Measurements from ENCODE around the gene SSB.
"Not testable (repeated sequence)": the region's sequence is repeated elsewhere in the genome, so short reads cannot be mapped to it uniquely, and the experiment has no call there.

Gene SSB

GRCh38 chr2:169845016-169845415 is 46.3 kb downstream of the SSB start:
- Histone ChIP-seq H4K20me1 (ENCODE audit: low read depth, low read length) (no peaks in the 10 kb centered on the region), H2AFZ (ENCODE audit: low read depth, low read length, severe bottlenecking) (no peak overlapping the region), H3K4me3 (ENCODE audit: insufficient read depth, low read length, poor library complexity, severe bottlenecking) (no peak overlapping the region), H3K9ac (ENCODE audit: low read length) (no peak overlapping the region), H3K27me3 (ENCODE audit: low read length) (no peaks in the 10 kb centered on the region), H3K9me3 (ENCODE audit: insufficient read depth, low read length) (no peaks in the 10 kb centered on the region), H3F3A (ENCODE audit: insufficient read depth) (no peaks in the 10 kb centered on the region), H3K27ac (ENCODE audit: low read depth, low read length) (no peak overlapping the region), H3K4me2 (ENCODE audit: low read depth, low read length, poor library complexity, severe bottlenecking) (no peak overlapping the region), H3K79me2 (ENCODE audit: insufficient read depth, low read length) (peaks cover 35% of the 10 kb centered on the region), H3K36me3 (ENCODE audit: low read length) (no peaks in the 10 kb centered on the region), H3K9me2 (replicated peaks; ENCODE audit: insufficient read depth, low read length) (no peaks in the 10 kb centered on the region)
- TF ChIP-seq, protein P1, sequence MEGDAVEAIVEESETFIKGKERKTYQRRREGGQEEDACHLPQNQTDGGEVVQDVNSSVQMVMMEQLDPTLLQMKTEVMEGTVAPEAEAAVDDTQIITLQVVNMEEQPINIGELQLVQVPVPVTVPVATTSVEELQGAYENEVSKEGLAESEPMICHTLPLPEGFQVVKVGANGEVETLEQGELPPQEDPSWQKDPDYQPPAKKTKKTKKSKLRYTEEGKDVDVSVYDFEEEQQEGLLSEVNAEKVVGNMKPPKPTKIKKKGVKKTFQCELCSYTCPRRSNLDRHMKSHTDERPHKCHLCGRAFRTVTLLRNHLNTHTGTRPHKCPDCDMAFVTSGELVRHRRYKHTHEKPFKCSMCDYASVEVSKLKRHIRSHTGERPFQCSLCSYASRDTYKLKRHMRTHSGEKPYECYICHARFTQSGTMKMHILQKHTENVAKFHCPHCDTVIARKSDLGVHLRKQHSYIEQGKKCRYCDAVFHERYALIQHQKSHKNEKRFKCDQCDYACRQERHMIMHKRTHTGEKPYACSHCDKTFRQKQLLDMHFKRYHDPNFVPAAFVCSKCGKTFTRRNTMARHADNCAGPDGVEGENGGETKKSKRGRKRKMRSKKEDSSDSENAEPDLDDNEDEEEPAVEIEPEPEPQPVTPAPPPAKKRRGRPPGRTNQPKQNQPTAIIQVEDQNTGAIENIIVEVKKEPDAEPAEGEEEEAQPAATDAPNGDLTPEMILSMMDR (IDR thresholded peaks at IDR 0.05; ENCODE audit: insufficient read depth, low read length, poor library complexity, severe bottlenecking) = no peak
- TF ChIP-seq EZH2phosphoT487 (conservative IDR thresholded peaks at IDR 0.05; ENCODE audit: low read length) = no peak

GRCh38 chr2:169848959-169849693 is 50.5 kb downstream of the SSB start:
- H4K20me1 ChIP-seq (ENCODE audit: low read depth, low read length); H3K9me2 ChIP-seq (replicated peaks; ENCODE audit: insufficient read depth, low read length); H2AFZ ChIP-seq (ENCODE audit: low read depth, low read length, severe bottlenecking); H3K9ac ChIP-seq (ENCODE audit: low read length); H3K27ac ChIP-seq (ENCODE audit: low read depth, low read length); H3K9me3 ChIP-seq (ENCODE audit: insufficient read depth, low read length); H3K27me3 ChIP-seq (ENCODE audit: low read length); H3K4me2 ChIP-seq (ENCODE audit: low read depth, low read length, poor library complexity, severe bottlenecking); H3K4me3 ChIP-seq (ENCODE audit: insufficient read depth, low read length, poor library complexity, severe bottlenecking); H3F3A ChIP-seq (ENCODE audit: insufficient read depth); H3K36me3 ChIP-seq (ENCODE audit: low read length): not testable (repeated sequence)
- H3K79me2 ChIP-seq (ENCODE audit: insufficient read depth, low read length) = peaks cover 36% of the 10 kb centered on the region

DNA sequence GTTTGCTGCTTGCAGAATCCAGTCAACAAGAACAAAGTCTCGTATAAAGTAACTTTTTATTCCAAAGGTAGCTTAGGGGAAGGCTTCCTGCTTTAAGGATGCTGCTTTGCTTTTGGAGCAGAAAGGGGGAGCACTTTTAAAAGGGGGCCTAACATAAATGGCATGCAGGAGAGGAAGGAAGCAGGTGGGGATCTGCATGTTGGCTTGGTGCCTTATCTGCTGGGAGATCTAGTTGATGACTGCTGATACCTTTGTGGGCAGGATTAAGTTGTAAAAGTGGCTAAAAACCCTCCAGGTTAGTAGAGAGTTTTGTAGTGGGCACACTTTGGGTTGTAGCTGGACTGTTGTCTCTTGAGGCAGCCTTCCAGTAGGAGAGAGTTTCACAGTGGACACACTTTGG is 51.0 kb downstream of the SSB start:
- TF ChIP-seq, protein P1 (IDR thresholded peaks at IDR 0.05; ENCODE audit: insufficient read depth, low read length, poor library complexity, severe bottlenecking) = no peak
- TF ChIP-seq EZH2phosphoT487 (conservative IDR thresholded peaks at IDR 0.05; ENCODE audit: low read length) = no peak
- no peak overlapping the region for H3K4me3 ChIP-seq (ENCODE audit: insufficient read depth, low read length, poor library complexity, severe bottlenecking)
- no peaks in the 10 kb centered on the region for H4K20me1 ChIP-seq (ENCODE audit: low read depth, low read length)
- H3K9me3 ChIP-seq (ENCODE audit: insufficient read depth, low read length) = no peaks in the 10 kb centered on the region
- H3K9ac ChIP-seq (ENCODE audit: low read length) = no peak overlapping the region
- no peak overlapping the region for H2AFZ ChIP-seq (ENCODE audit: low read depth, low read length, severe bottlenecking)
- H3K36me3 ChIP-seq (ENCODE audit: low read length) = no peaks in the 10 kb centered on the region
- no peak overlapping the region for H3K4me2 ChIP-seq (ENCODE audit: low read depth, low read length, poor library complexity, severe bottlenecking)
- H3K27ac ChIP-seq (ENCODE audit: low read depth, low read length) = no peak overlapping the region
- no peaks in the 10 kb centered on the region for H3K27me3 ChIP-seq (ENCODE audit: low read length)
- H3F3A ChIP-seq (ENCODE audit: insufficient read depth) = peaks cover 10% of the 10 kb centered on the region; the same call in 1 of the 2 replicates
- H3K9me2 ChIP-seq (replicated peaks; ENCODE audit: insufficient read depth, low read length) = no peaks in the 10 kb centered on the region
- H3K79me2 ChIP-seq (ENCODE audit: insufficient read depth, low read length) = peaks cover 36% of the 10 kb centered on the region

DNA sequence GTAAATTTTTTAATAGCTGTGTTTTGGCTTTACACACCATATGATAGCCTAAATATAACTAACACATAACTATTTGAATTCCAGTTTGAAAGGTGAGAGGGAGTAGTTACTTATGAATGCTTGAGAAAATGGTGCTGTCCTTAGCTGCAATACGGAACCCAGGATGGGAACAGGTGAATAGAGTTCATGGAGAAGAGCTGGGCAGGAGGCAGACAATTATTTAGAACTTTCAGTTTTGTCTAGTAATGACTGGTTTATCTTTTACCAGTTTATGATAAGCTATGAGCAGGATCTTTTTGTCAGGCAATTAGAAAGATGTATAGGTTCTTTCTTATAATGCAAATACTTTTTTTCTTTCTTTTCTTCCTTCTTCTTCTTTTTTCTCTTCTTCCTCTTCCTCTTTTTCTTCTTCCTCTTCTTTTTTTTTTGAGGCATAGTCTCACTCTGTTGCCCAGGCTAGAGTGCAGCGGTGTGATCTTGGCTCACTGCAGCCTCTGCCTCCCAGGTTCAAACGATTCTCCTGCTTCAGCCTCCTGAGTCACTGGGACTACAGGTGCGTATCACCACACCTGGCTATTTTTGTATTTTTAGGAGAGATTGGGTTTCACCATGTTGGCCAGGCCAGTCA is 54.5 kb downstream of the SSB start:
- H4K20me1 ChIP-seq (ENCODE audit: low read depth, low read length) = no peaks in the 10 kb centered on the region
- TF ChIP-seq, protein P1 (IDR thresholded peaks at IDR 0.05; ENCODE audit: insufficient read depth, low read length, poor library complexity, severe bottlenecking) = no peak
- no peak for TF ChIP-seq EZH2phosphoT487 (conservative IDR thresholded peaks at IDR 0.05; ENCODE audit: low read length)
- peak overlapping the region; percentile 93 for H3K4me2 ChIP-seq (ENCODE audit: low read depth, low read length, poor library complexity, severe bottlenecking)
- H3K9ac ChIP-seq (ENCODE audit: low read length) = no peak overlapping the region
- H2AFZ ChIP-seq (ENCODE audit: low read depth, low read length, severe bottlenecking) = peak overlapping the region; percentile 89
- H3F3A ChIP-seq (ENCODE audit: insufficient read depth) = peaks cover 12% of the 10 kb centered on the region; the same call in 1 of the 2 replicates
- no peaks in the 10 kb centered on the region for H3K9me2 ChIP-seq (replicated peaks; ENCODE audit: insufficient read depth, low read length)
- H3K4me3 ChIP-seq (ENCODE audit: insufficient read depth, low read length, poor library complexity, severe bottlenecking) = peak overlapping the region; percentile 47
- H3K79me2 ChIP-seq (ENCODE audit: insufficient read depth, low read length) = peaks cover 25% of the 10 kb centered on the region
- peak overlapping the region; percentile 57 for H3K27ac ChIP-seq (ENCODE audit: low read depth, low read length)
- no peaks in the 10 kb centered on the region for H3K27me3 ChIP-seq (ENCODE audit: low read length)
- H3K36me3 ChIP-seq (ENCODE audit: low read length) = no peaks in the 10 kb centered on the region
- no peaks in the 10 kb centered on the region for H3K9me3 ChIP-seq (ENCODE audit: insufficient read depth, low read length)

DNA sequence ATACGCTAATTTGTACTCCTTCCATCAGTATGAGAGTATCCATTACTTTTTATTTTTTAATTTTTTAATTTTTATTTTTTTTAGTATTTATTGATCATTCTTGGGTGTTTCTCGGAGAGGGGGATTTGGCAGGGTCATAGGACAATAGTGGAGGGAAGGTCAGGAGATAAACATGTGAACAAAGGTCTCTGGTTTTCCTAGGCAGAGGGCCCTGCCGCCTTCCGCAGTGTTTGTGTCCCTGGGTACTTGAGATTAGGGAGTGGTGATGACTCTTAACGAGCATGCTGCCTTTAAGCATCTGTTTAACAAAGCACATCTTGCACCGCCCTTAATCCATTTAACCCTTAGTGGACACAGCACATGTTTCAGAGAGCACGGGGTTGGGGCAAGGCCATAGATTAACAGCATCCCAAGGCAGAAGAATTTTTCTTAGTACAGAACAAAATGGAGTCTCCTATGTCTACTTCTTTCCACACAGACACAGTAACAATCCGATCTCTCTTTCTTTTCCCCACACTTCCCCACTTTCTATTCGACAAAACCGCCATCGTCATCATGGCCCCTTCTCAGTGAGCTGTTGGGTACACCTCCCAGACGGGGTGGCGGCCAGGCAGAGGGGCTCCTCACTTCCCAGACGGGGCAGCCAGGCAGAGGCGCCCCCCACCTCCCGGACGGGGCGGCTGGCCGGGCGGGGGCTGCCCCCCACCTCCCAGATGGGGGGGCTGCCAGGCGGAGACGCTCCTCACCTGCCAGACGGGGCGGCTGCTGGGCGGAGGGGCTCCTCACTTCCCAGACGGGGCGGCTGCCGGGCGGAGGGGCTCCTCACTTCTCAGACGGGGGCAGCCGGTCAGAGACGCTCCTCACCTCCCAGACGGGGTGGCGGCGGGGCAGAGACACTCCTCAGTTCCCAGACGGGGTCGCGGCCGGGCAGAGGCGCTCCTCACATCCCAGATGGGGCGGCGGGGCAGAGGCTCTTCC is 56.9 kb downstream of the SSB start:
- not testable (repeated sequence) for H3K9me2 ChIP-seq (replicated peaks; ENCODE audit: insufficient read depth, low read length); H3K9ac ChIP-seq (ENCODE audit: low read length); H3K4me2 ChIP-seq (ENCODE audit: low read depth, low read length, poor library complexity, severe bottlenecking); H3K27me3 ChIP-seq (ENCODE audit: low read length); H3K4me3 ChIP-seq (ENCODE audit: insufficient read depth, low read length, poor library complexity, severe bottlenecking); H3K36me3 ChIP-seq (ENCODE audit: low read length); H3K9me3 ChIP-seq (ENCODE audit: insufficient read depth, low read length); H2AFZ ChIP-seq (ENCODE audit: low read depth, low read length, severe bottlenecking); H3K27ac ChIP-seq (ENCODE audit: low read depth, low read length); H4K20me1 ChIP-seq (ENCODE audit: low read depth, low read length)
- Histone ChIP-seq H3F3A (ENCODE audit: insufficient read depth) (peaks cover 12% of the 10 kb centered on the region; the same call in 1 of the 2 replicates), H3K79me2 (ENCODE audit: insufficient read depth, low read length) (peaks cover 22% of the 10 kb centered on the region; the same call in 1 of the 2 replicates)
